GM18907 (cell line): ENCODE data around the gene TRIM40.
"Not testable (repeated sequence)": the region's sequence is repeated elsewhere in the genome, so short reads cannot be mapped to it uniquely, and the experiment has no call there.

Experiments used
- ATAC-seq: cut with Tn5 transposase; IDR thresholded peaks from one replicate; pipeline ENCODE4 v1.9.1; 2021; ENCODE audit warnings: mild to moderate bottlenecking, moderate library complexity; ENCODE audit not compliant: unreplicated experiment

Gene TRIM40

DNA sequence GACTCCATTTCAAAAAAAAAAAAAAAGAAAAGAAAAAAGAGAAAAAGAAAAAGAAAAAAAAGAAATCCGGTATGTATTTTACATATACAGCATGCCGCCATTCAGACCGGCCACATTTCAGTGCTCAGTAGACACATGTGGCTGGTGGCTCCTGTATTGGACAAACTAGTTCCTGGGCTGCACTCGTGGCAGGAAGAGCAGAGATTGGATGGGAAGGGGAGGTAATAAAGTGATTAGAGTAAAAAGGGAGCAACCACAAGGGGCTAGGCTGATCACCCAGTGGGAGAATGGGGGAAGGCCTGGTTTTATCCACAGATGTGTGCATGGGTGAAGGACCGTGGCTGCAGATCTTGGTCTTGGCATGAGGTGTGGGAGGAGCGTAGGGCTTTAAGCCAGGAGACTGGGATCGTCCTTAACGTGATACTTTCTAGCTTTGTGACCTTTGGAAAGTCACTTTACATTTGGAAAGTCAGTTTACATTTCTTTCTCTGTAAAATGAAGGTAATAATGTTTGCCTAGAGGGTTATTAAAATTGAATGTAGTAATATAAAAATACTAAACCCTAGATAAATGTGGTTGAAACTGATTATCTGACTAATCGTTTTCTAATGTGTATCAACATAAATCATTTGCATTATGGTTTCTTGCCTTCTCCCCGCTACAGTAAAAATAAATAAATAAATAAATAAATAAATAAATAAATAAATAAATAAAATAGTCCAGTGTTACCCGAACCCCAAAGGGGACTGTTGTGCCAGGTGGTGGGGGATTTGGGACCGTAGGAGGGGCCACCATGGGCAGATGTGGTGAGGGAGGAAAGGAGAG, 26.5 kb downstream of the TRIM40 start:
- no peak for ATAC-seq

DNA sequence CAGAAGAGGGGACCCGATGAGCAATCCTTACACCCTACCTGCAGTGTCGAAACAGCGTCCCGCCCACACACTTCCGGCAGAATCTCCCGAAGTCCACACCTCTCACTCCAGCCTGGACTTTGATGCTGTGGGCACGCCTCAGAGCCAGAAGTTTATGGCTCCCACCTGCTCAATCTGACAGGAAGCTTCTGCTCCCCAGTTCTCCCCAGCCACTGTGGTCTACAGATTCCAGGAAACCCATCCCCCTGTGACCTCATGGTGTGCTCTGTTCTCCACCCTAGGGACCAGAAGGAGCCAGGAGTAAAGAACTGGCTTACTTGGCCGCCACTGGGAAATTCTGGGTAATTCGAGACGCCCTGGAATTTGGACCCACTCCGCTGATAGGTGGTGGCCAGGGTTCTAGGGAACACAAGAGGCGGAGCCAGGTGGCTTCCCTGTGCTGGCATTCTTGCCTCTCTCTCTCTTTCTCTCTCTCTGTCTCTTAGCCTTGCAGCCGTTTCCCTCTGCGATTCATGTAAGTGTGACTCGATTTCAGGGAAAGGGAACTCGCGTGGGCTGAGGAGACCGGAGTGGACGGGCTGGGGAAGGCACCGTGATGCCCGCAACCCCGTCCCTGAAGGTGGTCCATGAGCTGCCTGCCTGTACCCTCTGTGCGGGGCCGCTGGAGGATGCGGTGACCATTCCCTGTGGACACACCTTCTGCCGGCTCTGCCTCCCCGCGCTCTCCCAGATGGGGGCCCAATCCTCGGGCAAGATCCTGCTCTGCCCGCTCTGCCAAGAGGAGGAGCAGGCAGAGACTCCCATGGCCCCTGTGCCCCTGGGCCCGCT, 27.4 kb downstream of the TRIM40 start, which contains the start of gene TRIM15:
TRIM15 (plus strand) TSS at position 457 of the 828 bp plus-strand sequence; CDS start at position 596, 139 bp downstream.
- no peak for ATAC-seq

DNA sequence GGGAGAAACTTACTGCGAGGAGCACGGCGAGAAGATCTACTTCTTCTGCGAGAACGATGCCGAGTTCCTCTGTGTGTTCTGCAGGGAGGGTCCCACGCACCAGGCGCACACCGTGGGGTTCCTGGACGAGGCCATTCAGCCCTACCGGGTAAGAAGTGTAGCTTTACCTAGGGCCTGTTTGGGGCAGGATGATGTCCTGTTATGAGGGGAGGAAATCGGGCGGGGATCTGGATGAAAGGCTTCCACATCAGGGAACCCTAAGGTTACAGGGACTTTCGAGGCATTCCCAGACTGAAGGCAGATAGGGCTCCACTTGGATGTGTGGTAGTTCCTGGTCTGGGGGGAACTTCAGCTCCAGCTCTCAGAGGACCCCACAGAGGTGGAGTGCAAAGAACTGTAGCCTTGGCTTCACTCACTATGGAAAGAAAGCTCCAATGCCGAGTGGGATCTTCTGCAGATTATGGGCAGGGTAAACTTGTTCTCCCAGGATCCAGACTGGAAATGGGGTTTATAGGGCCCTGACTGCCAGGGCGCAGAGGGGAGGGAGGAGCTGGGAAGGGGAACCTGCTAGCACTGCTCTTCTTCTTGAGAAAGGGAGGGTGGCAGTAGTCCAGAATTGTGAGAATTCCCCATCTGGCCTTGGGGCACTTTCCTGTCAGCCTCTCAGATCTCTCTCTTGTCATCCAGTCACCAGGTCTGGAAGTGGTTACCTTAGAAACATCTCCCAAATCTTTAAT, 28.1 kb downstream of the TRIM40 start:
- ATAC-seq = no peak

DNA sequence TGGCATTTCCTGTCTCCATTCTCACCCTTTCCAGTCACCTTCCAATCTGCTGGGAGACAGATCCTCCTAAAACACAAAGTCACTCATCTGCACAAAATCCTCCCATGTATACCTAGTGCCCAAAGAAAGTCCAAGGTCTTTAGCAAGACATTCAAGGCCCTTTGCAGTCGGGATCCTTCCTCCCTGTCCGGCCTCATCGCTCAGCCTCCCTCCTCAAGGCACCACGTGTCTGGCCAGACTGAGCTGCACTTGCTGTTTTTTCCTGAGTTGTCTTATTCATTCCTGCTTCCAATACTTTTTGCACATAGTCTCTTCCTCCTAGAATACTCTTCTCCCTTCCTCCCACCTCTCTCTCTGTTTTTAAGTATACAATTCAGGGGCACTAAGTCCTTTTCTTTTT, 28.8 kb downstream of the TRIM40 start:
- no peak for ATAC-seq

DNA sequence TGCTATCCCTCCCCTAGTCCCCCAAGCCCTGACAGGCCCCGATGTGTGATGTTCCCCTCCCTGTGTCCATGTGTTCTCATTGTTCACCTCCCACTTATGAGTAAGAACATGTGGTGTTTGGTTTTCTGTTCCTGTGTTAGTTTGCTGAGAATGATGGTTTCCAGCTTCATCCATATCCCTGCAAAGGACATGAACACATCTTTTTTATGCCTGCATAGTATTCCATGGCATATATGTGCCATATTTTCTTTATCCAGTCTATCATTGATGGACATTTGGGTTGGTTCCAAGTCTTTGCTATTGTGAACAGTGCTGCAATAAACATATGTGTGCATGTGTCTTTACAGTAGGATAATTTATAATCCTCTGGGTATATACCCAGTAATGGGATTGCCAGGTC, 29.3 kb downstream of the TRIM40 start:
- not testable (repeated sequence) for ATAC-seq

DNA sequence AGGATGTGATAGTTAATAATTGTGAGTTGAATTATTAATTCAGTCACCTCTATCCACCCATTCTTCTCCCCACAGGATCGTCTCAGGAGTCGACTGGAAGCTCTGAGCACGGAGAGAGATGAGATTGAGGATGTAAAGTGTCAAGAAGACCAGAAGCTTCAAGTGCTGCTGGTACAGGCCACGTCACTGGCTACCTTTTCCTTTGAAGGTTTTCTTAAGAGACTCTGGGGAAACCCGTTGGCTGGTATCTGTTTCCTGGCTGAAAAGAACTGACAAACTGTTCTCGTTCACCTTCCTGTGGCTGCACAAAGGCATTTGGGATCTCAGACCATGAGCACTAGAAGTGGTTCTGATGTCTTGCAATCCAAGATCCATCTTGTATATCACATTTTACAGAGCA, 31.2 kb downstream of the TRIM40 start:
- ATAC-seq = no peak

DNA sequence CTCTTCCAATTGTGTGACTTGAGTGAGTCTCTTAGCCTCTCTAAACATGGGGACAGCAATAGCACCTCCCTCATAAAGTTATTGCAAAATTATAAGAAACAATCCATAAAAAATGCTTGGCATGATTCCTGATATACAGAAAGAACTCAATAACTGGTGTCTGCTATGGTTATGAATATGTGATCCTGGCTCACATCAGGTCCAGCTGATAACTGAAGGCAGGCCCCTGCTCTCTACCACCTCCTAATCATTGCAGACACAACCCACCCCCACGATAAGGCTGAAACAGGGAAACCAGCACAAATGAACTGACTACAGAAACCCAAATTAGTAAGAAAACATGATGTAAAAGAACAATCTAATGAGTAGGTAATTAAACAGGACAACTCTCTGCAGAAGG, 32.8 kb downstream of the TRIM40 start:
- ATAC-seq = no peak

DNA sequence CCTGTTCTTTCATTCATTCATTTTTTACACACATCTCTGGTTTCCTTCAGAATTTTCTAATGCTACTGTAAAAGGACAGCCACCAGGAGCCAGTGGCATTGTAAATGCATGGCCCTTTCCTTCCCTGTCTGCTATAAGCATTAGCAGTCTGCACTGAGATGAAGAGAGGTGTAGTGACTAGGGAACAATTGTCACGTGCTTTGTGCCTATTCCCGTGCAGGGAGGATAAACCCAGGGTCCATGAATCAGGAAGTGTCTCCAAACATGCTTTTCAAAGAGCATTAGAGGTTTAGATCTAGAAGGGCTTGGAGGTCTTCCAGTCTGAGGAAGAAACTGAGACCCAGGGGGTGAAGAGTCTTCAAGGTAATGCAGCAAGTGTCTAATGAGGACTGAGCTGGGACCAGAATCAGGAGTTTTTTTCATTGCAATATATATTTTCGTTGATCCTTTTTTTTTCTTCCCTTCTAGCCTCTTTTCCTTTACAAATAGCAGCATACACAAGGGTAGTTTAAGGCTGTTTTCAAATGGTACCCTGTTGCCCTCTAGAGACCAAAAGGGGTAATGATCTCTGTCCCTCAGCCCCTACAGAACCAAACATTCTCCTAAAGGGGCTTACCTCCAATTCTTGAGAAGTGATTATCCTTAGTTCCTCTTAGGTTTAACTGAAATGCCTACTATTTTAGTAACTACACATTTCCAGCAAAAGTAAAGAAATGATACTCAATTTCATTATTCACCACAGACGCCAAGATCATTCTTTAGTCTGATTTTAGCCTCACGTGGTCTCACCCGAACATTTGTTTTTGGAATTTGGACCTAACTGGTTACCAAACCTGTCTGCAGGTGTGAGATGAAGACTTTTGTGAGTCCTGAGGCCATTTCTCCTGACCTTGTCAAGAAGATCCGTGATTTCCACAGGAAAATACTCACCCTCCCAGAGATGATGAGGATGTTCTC, 34.0 kb downstream of the TRIM40 start:
- no peak for ATAC-seq

DNA sequence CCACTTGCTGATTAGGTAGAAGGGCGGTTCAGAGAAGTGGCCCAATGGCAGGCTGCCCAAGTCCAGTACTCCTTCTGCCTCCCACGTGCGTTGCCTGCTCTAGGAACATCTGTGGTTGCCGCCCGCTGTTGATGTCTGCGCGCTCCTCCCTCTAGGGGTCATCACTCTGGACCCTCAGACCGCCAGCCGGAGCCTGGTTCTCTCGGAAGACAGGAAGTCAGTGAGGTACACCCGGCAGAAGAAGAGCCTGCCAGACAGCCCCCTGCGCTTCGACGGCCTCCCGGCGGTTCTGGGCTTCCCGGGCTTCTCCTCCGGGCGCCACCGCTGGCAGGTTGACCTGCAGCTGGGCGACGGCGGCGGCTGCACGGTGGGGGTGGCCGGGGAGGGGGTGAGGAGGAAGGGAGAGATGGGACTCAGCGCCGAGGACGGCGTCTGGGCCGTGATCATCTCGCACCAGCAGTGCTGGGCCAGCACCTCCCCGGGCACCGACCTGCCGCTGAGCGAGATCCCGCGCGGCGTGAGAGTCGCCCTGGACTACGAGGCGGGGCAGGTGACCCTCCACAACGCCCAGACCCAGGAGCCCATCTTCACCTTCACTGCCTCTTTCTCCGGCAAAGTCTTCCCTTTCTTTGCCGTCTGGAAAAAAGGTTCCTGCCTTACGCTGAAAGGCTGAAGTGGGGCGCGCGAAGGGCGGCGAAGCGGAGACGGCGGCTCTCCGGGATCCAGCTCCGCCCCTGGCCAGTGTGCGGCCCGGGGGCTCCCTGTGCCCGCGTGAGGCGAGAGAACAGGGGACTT, 35.9 kb downstream of the TRIM40 start:
- ATAC-seq = no peak

DNA sequence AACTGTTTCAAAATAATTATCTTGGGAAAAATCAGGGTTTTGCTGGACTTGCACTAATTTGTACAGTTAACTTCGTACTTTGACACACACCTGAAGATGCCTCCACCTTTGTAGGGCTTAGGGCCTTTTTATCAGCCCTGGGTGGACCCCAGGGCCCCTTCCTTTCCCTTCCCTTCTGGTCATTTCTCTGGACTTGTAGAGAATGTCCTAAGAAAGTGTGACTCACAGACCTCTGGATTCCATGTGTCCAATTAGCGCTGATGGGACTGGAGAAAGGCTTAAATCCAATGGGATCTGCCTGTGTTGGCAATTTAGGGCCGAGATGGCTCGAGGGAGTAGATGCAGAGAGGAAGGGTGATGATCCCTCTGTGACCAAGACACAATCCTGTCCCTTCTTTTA, 36.7 kb downstream of the TRIM40 start:
- ATAC-seq = no peak

DNA sequence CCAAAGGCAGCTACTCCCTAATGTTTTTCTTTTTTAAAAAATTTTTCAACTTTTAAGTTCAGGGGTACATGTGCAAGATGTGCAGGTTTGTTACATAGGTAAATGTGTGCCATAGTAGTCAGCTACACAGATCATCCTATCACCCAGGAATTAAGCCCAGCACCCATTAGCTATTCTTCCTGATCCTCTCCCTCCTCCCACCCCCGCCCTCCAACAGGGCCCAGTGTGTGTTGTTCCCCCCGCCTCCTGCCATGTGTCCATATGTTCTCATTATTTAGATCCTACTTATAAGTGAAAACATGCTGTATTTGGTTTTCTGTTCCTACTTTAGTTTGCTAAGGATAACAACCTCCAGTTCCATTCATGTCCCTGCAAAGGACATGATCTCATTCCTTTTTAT, 39.8 kb downstream of the TRIM40 start:
- ATAC-seq = no peak

DNA sequence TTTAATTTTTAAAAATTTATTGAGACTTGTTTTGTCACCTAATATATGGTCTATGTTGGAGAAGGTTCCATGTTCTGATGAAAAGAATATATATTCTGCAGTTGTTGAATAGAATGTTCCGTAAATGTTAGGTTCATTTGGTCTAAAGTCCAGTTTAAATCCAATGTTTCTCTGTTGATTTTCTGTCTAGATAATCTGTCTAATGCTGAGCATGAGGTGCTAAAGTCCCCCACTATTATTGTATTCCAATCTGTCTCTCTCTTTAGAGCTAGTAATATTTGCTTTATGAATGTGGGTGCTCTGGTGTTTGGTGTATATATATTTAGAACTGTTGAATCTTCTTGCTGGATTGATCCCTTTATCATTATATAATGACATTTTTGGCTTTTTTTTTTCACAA, 42.9 kb downstream of the TRIM40 start:
- no peak for ATAC-seq

DNA sequence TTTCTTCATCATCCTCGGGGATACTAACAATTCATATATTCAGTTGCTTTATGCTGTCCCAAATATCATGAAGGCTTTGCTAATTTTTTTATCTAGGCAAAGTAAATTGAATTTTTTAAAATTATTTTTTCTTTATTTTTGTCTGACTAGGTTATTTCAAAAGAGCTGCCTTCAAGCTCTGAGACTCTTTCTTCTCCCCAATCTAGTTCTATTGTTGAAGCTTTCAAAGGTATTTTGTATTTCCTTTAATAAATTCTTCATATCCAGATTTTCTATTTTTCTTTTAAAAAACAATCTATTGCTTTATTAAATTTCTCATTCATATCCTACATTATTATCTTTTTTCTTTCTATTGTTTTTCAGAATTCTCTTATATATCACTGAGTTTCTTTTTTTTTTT, 44.2 kb downstream of the TRIM40 start:
- no peak for ATAC-seq

DNA sequence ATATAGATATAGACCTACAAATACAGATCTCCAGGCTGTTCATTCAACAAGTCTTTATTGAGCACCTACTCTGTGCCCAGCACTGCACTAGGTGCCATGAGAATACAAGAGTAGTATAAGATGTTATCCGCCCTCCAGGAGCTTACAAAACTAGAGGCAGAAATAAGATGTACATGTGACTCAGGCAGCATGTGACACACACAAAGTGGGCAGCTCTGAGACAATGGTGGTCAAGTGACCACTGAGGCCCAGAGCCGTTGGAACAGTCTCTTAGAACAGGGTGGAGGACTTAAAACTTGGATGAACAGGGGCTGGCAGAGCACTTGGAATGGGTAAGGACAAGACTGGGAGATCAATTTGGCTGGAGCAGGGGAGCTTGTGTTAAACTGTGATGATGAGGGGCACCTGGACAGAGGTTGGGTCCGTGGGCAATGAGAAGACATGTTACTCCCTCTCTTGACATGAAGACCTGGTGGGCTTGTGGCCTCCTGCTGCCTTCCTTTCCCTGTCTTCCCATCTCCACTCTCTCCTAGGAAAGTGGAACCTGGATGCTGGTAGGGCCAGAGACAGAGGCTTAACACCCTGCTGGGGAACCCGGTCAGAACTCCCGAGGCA, 48.6 kb downstream of the TRIM40 start:
- ATAC-seq = no peak

DNA sequence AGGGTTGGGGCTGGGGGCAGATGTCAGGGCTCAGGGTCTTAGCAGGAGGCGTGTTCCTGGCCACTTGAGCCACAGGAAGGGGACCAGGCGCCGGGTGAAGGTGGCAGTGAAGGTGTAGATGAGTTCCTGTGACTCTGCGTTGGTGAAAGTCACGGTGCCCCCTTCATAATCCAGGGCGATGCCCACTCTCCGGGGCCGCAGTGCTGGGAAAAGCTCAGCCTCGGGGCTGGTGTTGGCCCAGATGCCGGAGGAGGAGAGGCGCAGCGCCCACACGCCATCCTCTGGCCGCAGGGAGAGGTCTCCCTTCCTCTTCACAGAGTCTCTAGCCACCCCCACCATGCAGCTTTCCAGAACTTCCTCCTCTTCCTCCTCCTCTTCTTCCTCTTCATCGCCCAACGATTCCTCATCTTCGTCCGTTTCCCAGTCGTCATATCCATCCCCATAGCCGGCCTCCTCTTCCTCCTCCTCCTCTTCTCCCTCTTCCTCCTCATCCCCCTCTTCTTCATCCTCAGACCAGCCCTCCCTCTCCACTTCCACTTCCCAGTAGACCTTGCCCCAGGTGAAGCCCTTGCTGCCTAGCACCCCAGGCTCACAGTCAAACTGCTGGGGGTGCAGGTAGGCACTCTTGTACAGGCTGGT, 50.0 kb downstream of the TRIM40 start:
- ATAC-seq = no peak

DNA sequence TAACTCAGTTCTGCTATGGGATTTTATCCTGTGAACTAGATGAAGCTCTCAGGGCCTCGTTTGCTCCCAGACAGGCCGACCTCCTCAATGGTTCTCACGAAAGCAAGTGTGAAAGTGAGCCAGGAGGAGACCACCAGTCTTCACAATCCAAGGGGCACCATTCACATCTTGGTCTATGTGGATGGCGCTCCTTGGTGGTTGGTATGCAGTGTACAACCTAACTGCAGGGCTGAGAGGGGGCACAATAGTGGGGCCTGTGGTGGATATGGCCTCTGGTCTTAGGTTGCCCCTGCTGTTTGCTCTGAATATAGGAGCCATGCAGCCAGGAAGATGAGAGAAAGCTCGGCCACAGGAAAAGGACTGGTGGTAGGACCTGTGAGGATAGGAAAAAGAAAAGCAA, 52.6 kb downstream of the TRIM40 start:
- ATAC-seq = no peak

DNA sequence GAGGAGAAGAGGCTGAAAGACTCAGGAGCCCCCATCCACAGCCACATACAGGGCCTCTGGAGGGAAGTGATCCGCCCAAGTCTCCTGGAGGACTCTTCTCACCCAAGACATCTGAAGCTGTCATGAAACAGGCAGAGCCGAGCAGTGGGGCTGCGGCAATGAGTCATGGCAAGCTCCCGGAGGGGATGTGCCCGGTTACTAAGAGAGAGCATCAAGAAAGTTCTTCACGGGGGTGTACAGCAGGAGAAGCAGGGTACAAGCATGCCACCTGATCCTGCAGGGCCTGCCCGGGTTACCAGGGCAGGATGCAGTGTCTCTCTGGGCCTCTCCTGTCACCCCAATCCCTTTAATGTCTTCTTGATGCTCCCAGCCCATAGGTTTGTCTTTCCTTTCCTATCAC, 56.1 kb downstream of the TRIM40 start:
- no peak for ATAC-seq
